NOMO-1 (cell line): ENCODE data around the gene BOD1L1.
"Not testable (repeated sequence)": the region's sequence is repeated elsewhere in the genome, so short reads cannot be mapped to it uniquely, and the experiment has no call there.

Experiments
- DNase-seq, 2 experiments: peaks; one replicate each; lab custom pipeline; 2025; ENCODE audit not compliant: unreplicated experiment in 2 of 2; lab: John Stamatoyannopoulos, UW

BOD1L1 gene

DNA sequence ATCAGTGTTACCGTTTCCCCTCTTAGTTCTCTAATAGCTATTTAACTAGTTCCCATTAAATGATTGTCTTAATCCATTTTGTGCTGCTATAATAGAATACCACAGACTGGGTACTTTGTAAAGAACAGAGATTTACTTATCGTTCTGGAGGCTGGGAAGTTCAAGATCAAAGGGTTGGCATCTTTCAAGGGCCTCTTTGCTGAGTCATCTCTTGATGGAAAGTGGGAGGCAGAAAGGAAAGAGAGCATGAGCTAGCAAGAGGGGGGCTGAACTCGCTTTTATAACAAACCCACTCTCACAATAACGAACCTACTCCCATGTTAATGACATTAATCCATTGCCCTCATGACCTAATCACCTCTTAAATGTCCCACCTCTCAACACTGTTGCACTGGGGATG lies 65.9 kb downstream of the BOD1L1 start:
- DNase-seq = no peak

DNA sequence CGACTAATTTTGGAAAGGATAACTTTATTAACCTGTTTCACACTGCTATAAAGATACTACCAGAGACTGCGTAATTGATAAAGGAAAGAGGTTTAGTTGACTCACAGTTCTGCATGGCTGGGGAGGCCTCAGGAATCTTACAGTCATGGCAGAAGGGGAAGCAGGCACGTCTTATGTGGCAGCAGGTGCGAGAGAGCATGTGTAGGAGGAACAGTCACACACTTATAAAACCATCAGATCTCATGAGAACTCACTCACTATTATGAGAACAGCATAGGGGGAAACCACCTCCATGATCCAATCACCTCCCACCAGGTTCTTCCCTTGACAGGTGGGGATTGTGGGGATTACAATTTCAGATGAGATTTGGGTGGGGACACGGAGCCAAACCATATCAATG lies 67.4 kb downstream of the BOD1L1 start:
- DNase-seq = not testable (repeated sequence)

DNA sequence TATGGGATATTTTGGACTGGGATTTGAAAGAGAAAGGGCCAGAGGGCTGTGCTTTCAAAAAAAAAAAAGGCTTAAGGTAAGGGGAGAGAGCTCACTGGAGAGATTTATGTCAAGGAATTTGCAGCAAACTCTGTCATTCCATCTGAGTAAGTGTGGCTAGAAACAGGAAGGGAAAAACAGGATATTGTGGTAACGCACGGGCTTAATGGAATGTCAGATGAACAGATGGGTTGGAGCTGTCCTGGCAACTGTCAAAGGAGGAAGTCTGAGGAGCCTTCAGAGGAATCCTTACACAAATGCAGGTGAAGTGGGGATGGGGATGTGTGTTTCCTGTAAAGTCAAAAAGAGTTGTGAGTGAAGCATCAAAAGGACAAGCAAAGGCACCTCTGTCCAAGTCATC lies 68.1 kb downstream of the BOD1L1 start:
- no peak for DNase-seq

DNA sequence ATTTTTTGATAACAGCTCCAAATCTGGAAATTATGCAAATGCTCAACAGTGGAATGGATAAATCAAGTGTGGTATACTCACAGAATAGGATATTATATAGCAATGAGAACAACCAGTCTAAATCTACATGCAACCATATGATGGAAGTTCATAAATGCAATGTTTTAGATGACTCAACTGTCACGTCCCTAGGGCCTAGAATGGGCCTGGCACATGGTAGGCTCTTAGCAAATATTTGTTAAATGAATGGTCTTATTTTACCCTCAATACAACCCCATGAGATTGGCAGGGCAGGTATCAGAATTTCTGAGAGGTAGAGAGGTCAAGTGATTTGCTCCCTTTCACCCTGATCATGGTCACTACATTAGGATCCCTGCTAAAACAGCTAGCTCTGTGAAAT lies 68.6 kb downstream of the BOD1L1 start:
- no peak for DNase-seq

GRCh38 chr4:13555325-13555724 lies 72.2 kb downstream of the BOD1L1 start:
- DNase-seq = no peak

DNA sequence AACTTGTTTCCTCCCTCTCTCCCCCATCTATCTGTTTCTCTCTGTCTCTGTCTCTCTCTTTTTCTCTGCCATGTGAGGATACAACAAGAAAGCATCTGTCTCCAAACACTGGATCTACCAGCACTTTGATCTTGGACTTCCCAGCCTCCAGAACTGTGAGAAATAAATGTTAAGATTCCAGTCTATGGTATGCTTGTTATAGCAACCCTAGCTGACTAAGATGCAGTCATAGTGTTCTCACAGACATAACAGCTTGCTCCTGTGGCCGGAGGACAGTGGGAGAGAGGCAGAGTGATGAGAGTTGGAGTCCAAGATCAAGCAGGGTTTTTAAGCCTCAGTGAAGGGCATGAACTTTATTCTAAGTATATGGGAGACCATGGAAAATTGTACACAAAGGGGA lies 74.4 kb downstream of the BOD1L1 start:
- DNase-seq = no peak

- peak; percentile 62 to 86 for DNase-seq
Measured at GRCh38 chr4:13548984-13549546, 78.5 kb downstream of the BOD1L1 start.

- DNase-seq = no peak
Measured at GRCh38 chr4:13548059-13548983, 79.2 kb downstream of the BOD1L1 start.

GRCh38 chr4:13547485-13548041 lies 80.0 kb downstream of the BOD1L1 start:
- peak in 1 of 2 experiments; percentile 34 for DNase-seq

- no peak for DNase-seq
Measured at GRCh38 chr4:13546941-13547484, 80.5 kb downstream of the BOD1L1 start.

DNA sequence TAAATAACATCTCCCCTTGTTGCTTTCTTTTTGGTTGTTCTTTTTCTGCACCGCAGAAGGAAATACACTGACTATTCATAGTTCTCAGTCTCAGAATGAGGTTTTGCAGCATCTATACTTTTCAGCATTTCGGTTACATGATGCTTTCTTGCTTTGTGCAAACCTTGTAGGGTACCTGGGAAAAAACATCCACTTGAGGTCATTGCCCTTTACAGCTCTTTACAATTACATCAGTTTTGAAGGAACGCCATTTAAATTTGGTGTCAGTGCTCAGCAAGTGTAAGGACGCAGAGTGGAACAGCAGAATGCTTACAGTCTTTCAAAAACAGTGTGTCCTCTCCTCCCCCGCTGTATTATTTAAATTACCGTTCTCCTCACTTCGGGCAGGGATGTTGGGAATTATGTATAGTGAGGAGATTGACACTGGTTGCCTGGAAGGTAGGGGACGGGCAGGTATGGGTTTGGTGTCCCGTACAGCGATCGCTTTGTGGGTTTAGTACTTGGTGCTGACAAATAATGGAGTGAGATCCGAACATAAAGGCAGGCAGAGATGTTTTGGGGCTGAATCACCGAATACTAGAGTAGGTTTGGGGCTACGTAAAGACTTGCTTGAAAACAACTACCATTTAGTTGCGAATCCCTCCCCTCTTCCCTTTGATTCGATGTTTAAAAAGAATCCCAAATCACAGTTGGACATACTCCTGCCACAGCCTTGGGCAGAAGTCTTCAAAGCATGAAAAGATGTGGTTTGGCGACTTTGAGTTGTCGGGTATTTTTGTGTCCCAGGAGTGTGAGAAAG lies 81.2 kb downstream of the BOD1L1 start:
- DNase-seq = no peak

DNA sequence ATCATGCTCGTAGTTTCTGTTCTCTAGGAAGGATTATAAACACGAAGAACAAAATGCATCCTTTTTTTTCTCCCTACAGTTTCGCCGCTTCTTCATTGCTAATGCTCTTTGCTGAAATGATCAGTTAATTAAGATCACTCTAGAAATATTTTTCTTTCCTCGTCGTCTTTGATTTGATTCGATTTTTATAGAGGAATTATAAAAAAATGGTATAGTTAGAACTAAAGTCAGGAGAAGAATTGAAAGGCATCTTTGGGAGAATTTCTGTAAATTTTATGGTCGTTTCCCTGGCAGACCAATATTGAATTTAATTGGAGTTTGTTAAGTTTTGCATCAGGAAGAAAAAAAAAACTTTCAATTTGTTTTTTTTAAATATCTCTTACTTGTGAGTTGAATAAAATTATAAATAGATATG lies 82.1 kb downstream of the BOD1L1 start:
- DNase-seq = no peak

DNA sequence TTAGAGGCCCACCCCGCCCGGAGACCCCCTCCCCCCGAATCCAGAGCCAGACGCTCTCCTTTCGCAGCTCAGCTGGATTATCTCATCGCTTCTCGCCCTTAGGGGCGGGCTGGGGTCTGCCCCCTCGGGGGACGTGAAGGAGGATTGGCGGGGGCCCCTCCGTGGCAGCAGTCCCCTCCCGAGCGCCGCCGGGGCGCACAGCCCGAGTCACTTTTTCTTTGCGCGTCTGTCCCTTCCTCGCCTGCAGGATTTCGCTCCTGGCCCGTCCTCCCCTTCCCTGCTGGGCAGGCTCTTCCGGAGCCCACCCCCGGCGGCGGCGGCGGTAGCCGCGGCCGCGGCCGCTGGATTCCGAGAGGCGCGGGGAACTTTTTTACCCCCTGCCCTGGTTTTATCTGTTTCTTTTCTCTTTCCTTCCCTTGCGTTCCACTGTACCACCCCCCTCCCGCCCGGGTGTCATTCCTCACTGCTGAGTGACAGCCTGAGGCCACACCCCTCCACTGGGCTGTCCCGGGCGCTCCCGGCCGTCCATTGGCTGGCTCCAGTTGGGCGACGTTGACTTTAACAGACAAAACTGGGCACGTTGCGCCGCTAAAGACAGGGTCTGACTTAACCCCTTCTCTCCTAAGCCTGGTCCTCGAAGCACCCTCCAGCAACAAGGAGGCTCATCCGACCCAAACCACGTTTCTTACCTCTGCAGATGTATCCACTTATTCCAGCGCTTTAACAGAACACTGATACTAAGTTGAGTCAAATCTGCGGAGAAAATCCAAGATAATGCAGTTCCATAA lies 82.7 kb downstream of the BOD1L1 start:
- DNase-seq = peak; percentile 78 to 81

DNA sequence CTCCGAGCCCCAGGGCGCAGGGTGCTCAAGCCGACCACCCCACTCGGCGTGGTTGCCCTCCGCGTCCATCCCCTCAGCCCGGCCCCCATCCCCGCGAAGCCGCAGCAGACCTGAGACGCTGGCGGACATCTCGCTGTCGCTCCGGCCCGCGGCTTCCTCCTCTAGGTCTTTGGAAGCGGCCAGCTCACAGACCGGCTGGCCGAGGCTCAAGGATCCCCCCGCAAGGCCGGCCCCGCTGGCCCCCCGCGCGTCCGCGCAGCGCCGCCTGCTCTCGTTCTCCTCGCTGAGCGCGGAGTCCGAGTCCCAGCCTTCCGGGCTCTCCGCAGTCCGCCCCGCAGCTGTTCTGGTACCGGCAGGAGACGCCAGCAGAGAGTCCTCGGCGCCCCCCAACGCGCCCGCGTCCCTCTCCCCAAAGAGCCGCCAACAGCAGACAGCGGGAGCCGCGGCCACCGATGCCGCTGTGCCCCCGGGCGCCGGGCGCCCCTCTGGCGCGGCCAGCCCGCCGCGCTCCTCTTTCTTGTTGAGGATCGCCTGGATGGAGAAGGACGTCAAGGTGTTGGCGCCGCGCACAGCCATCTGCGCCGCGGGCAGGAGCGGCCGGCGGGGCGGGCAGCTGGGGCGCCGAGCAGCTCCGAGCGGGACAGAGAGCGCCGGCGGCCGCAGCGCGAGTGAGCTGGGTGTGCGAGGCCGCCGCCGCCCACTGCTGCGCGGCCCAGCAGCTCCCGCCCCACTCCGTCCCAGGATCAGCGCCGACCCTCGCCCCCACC lies 83.5 kb downstream of the BOD1L1 start, which contains the start of gene NKX3-2:
TSS of gene NKX3-2 (minus strand) at position 670 of the 767 bp plus-strand sequence. CDS start at position 576, 94 bp downstream.
- DNase-seq = peak in 1 of 2 experiments; percentile 40

DNA sequence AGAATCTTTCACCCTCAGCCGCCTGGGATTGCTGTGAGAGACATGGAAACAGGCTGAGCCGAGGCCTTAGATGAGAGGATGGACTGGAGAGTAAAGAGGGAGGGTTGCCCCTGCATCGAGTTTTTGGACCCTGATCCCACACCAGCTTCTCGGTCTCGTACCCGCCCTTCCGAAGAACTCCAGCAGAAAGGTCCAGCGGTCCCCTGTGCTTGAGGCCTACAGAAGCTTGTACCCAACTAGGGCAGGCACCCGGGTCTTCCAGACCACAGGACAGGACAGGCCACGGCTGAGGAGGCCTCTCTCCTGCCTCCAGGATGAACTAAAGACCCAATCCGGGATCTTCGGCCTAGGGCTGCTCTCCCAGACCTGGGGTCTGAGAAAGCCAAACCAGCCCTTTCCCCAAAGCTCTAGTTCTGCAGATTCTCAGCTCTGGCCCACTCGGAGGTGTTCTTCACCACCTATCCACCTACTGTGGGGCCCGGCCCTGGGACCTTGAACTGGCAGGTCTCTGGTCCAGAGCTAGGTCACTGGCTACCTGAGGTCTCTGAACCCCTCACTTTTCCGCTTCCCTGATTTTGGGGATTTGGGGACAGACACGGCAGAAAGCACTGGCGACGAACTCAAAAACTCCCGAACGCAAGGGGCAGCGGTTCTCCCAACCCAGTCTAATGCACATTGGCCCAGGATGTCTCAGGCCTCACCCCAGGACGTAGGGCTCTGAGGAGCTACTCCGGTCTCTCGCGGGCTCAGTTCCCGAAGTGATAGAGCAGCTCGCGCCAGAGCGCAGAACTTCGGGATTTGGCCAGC lies 84.3 kb downstream of the BOD1L1 start:
- DNase-seq = no peak

DNA sequence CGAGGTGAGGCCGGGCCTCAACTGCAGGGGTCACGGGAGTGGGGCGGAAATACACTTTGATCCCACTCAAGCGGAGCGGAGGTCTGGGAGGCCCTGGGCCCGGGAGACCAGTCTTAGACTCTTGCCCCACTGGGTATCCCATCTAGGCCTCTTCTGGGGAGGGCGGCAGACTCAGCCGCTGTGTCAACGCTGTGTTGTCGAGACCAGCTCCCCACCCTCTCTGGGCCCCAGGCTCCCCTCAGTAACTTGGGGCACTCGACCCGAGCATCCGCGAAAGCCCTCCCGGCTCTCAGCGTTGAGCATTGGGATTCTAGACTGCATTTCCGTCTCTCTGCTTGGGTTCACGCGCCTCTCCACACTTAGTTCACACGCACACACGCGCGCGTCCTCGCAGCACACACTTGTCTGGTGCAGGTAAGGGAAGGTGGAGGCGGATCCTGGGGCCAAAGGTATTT lies 84.9 kb downstream of the BOD1L1 start:
- DNase-seq = no peak

DNA sequence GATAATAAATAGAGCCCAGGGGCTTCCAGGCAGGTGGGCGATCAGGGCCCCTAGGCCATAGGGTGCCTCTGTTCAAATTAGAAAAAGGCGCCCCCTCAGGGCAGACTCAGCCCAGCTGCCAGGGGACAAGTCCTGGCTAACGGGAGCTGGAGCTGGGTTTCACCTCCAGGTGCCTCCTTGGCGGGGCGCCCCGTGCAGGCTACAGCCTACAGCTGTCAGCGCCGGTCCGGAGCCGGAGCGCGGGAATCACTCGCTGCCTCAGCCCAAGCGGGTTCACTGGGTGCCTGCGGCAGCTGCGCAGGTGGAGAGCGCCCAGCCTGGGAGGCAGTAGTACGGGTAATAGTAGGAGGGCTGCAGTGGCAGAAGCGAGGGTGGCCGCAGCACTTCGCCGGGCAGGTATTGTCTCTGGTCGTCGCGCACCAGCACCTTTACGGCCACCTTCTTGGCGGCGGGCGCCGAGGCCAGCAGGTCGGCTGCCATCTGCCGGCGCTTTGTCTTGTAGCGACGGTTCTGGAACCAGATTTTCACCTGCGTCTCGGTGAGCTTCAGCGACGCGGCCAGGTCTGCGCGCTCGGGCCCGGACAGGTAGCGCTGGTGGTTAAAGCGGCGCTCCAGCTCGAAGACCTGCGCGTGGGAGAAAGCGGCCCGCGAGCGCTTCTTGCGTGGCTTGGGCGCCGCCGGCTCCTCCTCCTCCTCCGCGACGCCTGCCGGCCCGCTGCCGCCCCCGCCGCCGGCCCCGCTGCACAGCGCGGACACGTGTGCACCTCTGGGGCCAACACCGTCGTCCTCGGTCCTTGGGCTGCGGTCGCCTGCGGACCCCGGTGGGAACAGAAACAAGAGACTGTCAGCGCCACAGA lies 85.6 kb downstream of the BOD1L1 start:
- DNase-seq = no peak
